Neutrophil (primary cell): ENCODE measurements around the gene IFIT1.

Source experiments
- H3K27ac ChIP-seq: fragments of 200-600 bp; sonication (generic); 2 replicates; pipeline ENCODE4 v1.5.1; 2016; ENCODE audit warnings: mild to moderate bottlenecking, moderate library complexity
- H3K27me3 ChIP-seq: fragments of 200-600 bp; sonication (generic); 2 replicates; pipeline ENCODE4 v1.6.0; 2016; ENCODE audit warnings: mild to moderate bottlenecking
- H3K36me3 ChIP-seq: fragments of 200-600 bp; sonication (generic); 2 replicates; pipeline ENCODE4 v1.5.1; 2017
- H3K4me1 ChIP-seq, 2 experiments: fragments of 200-600 bp in 1 of 2; sonication (generic) in 1 of 2; 1 replicate in 1 of 2; 2 replicates in 1 of 2; pipeline versions ENCODE4 v1.5.1 to v1.6.1; 2013 to 2016; ENCODE audit warnings: low read depth in 1 of 2, low read length in 1 of 2, mild to moderate bottlenecking in 1 of 2, moderate library complexity in 1 of 2; ENCODE audit not compliant: control insufficient read depth in 1 of 2, insufficient read depth in 1 of 2
- H3K4me3 ChIP-seq, 2 experiments: fragments of 200-600 bp in 1 of 2; sonication (generic) in 1 of 2; 1 replicate in 1 of 2; 2 replicates in 1 of 2; pipeline ENCODE4 v1.5.1; 2013 to 2016; ENCODE audit warnings: low read depth in 1 of 2, low read length in 1 of 2, mild to moderate bottlenecking in 1 of 2, moderate library complexity in 1 of 2
- H3K9me3 ChIP-seq: fragments of 200-600 bp; sonication (generic); 2 replicates; pipeline ENCODE4 v1.5.1; 2016
- TF ChIP-seq, protein P1 (sequence below): fragments of 200-600 bp; sonication (generic); IDR thresholded peaks from 2 replicates; pipeline ENCODE4 v1.5.1; 2016; ENCODE audit warnings: antibody characterized with exemption

IFIT1 gene

GRCh38 chr10:89351780-89352597 lies 40.4 kb upstream of the IFIT1 start:
- Histone ChIP-seq H3K4me1 (peaks cover 0 to 1% of the 10 kb centered on the region in 2 experiments), H3K9me3 (no peaks in the 10 kb centered on the region), H3K36me3 (no peaks in the 10 kb centered on the region), H3K27me3 (peaks cover 27% of the 10 kb centered on the region), H3K4me3 (no peak overlapping the region), H3K27ac (no peak overlapping the region)
- TF ChIP-seq, protein P1, sequence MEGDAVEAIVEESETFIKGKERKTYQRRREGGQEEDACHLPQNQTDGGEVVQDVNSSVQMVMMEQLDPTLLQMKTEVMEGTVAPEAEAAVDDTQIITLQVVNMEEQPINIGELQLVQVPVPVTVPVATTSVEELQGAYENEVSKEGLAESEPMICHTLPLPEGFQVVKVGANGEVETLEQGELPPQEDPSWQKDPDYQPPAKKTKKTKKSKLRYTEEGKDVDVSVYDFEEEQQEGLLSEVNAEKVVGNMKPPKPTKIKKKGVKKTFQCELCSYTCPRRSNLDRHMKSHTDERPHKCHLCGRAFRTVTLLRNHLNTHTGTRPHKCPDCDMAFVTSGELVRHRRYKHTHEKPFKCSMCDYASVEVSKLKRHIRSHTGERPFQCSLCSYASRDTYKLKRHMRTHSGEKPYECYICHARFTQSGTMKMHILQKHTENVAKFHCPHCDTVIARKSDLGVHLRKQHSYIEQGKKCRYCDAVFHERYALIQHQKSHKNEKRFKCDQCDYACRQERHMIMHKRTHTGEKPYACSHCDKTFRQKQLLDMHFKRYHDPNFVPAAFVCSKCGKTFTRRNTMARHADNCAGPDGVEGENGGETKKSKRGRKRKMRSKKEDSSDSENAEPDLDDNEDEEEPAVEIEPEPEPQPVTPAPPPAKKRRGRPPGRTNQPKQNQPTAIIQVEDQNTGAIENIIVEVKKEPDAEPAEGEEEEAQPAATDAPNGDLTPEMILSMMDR, result no peak

GRCh38 chr10:89352802-89353201 lies 39.6 kb upstream of the IFIT1 start:
- peaks cover 24% of the 10 kb centered on the region for H3K27me3 ChIP-seq
- H3K4me3 ChIP-seq, result no peak overlapping the region
- no peaks in the 10 kb centered on the region for H3K9me3 ChIP-seq
- no peaks in the 10 kb centered on the region for H3K4me1 ChIP-seq
- TF ChIP-seq, protein P1, result no peak
- H3K27ac ChIP-seq, result no peak overlapping the region
- H3K36me3 ChIP-seq, result no peaks in the 10 kb centered on the region

- H3K27me3 ChIP-seq, result peaks cover 1% of the 10 kb centered on the region
- TF ChIP-seq, protein P1, result no peak
- H3K36me3 ChIP-seq, result no peaks in the 10 kb centered on the region
- H3K4me1 ChIP-seq, result no peaks in the 10 kb centered on the region
- H3K9me3 ChIP-seq, result no peaks in the 10 kb centered on the region
- no peak overlapping the region for H3K27ac ChIP-seq
- no peak overlapping the region for H3K4me3 ChIP-seq
Observed at GRCh38 chr10:89355394-89355931, 37.0 kb upstream of the IFIT1 start.

DNA sequence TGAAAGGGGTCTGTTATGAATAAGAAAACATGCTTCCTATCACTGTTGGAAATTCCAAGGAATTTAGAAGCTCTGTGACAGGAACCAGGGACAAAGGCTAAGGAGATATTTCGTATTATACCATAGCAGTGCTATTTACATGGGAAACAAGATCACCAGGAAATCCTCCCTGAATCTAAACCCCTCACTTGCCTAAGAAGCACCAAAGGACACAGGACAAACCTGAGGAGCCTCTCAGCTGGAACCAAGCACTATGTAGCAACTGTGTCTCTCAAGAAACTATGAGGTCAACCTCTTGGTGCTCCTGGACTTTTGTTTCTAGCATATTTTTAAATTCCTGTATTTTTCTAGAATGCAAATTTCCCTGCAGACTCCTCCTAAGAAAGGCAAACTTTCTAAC lies 35.3 kb upstream of the IFIT1 start:
- TF ChIP-seq, protein P1, result no peak
- Histone ChIP-seq H3K9me3 (no peaks in the 10 kb centered on the region), H3K27me3 (no peaks in the 10 kb centered on the region), H3K36me3 (no peaks in the 10 kb centered on the region), H3K4me3 (no peak overlapping the region), H3K27ac (no peak overlapping the region), H3K4me1 (no peaks in the 10 kb centered on the region)

- Histone ChIP-seq H3K4me1 (no peaks in the 10 kb centered on the region), H3K9me3 (no peaks in the 10 kb centered on the region), H3K36me3 (no peaks in the 10 kb centered on the region), H3K4me3 (no peak overlapping the region), H3K27ac (no peak overlapping the region), H3K27me3 (no peaks in the 10 kb centered on the region)
- TF ChIP-seq, protein P1, result no peak
Observed at GRCh38 chr10:89357975-89358374, 34.4 kb upstream of the IFIT1 start.
